Heart left ventricle (tissue), 13 donors: ENCODE results near the gene PCLAF.

Experiments used
- CTCF ChIP-seq, 12 donors: fragments of 200-600 bp; sonication (generic) in 4 of 12; IDR thresholded peaks; one replicate each; pipeline versions ENCODE4 v1.5.0 to v1.8.0; 2018 to 2022; ENCODE audit warnings: antibody characterized with exemption in 12 of 12, mild to moderate bottlenecking in 5 of 12
- POLR2A ChIP-seq, 2 donors: fragments of 450-650 bp; IDR thresholded peaks; one replicate each; pipeline ENCODE4 v1.6.1; 2017; ENCODE audit warnings: antibody characterized with exemption in 2 of 2, mild to moderate bottlenecking in 2 of 2, moderate library complexity in 2 of 2
- donor health status: ischemic (EF 13 %, LVEDD 7.1; RV severe dilation, severe dysfunction).
- donor health status: DM: no; HTN: yes; CAD: no.
- donor health status: DM: no; HTN: no; CAD: no.
- donor health status: ischemic (EF 25% LVEDD 6.9; RV normal size, moderate dysfunction).
- donor health status: ischemic (EF 25% LVEDD 5.7; RV mildly dilated, moderate dysfunction).
- donor health status: ischemic (EF 35%, LVEDD 5.7; RV mildly dilated, moderate dysfunction).
- donor health status: nonischemic (EF 11% LVEDD 7.7; RV severe dilation, severe dysfunction).
- donor health status: DM: yes; HTN: yes; CAD: no.
- donor health status: PGD.
- donor health status: ischemic (EF 29% LVEDD 5.4; RV normal size, mild dysfunction).
- donor health status: nonischemic (EF 23%, LVEDD 6.1; RV moderate dilation, normal function).

- TF ChIP-seq CTCF (IDR thresholded peaks at IDR 0.05) (no peak), POLR2A (IDR thresholded peaks at IDR 0.05) (no peak)
Observed at GRCh38 chr15:64400583-64400982, 19.3 kb upstream of the PCLAF start.
